HCT116 (cell line): Measurements from ENCODE around the gene CXCL9. TPM values are rescaled to one million over a fixed set of nuclear protein-coding genes. Genes with fewer than 3 reads are reported as not detected.

Experiments used
- ATAC-seq: fragments of 200-7000 bp; cut with Tn5 transposase; 2 replicates; pipeline ENCODE4 v1.9.1; 2020; ENCODE audit warnings: mild to moderate bottlenecking, moderate library complexity
- BruUV-seq: library from RNA; stranded (reverse); fragments of 400-500 nt; replicated peaks from 2 replicates; lab custom pipeline; 2021; lab: Mats Ljungman, UMichigan
- CTCF ChIA-PET: fragments of 300-600 bp; sonication (Branson Sonifier 250); formaldehyde crosslinking; loops from one replicate; lab custom pipeline; 2021; ENCODE audit warnings: antibody characterized with exemption; lab: Charles Lee
- POLR2A ChIA-PET: fragments of 300-600, 350-600 bp; sonication (Branson Sonifier 250); formaldehyde crosslinking; loops from one replicate; lab custom pipeline; 2021; ENCODE audit warnings: antibody characterized with exemption; lab: Charles Lee
- RAD21 ChIA-PET, 2 experiments: fragments of 300-600 bp; sonication (Branson Sonifier 250); formaldehyde crosslinking; loops; one replicate each; lab custom pipeline; 2023; ENCODE audit warnings: low total read pairs in 2 of 2; ENCODE audit not compliant: uncharacterized antibody in 2 of 2, unreplicated experiment in 2 of 2, low non-redundant PET in 1 of 2; lab: Charles Lee
- DNase-seq: peaks from one replicate; pipeline ENCODE4 v3.0.0-alpha.2; 2010; ENCODE audit warnings: low read depth, low spot score
- H2AFZ ChIP-seq: fragments of 200-600 bp; shearing (Covaris generic), sonication (generic); 2 replicates; pipeline ENCODE4 v1.6.1; 2017; ENCODE audit warnings: low read depth, mixed run types, mixed read lengths, antibody characterized with exemption, low read length; ENCODE audit not compliant: poor library complexity, severe bottlenecking
- H3K27ac ChIP-seq: 2 replicates; pipeline ENCODE4 v1.5.1; 2012; ENCODE audit warnings: low read depth, low read length
- H3K27me3 ChIP-seq: fragments of 200-600 bp; sonication (generic); 2 replicates; pipeline ENCODE4 v1.6.1; 2016; ENCODE audit warnings: mixed run types, low read length, mixed read lengths; ENCODE audit not compliant: insufficient read depth
- H3K36me3 ChIP-seq, 2 experiments: fragments of 200-500 bp in 1 of 2; fragments of 200-600 bp in 1 of 2; sonication (Bioruptor generic) in 1 of 2; sonication (generic) in 1 of 2; 2 replicates each; pipeline versions ENCODE4 v1.5.1 to v1.6.1; 2014 to 2016; ENCODE audit warnings: low read length in 2 of 2, inconsistent platforms in 1 of 2, mixed read lengths in 1 of 2, mixed run types in 1 of 2; ENCODE audit not compliant: insufficient read depth in 2 of 2, control insufficient read depth in 1 of 2
- H3K4me1 ChIP-seq, 2 experiments: fragments of 200-600 bp in 1 of 2; sonication (generic) in 1 of 2; 2 replicates each; pipeline versions ENCODE4 v1.5.1 to v1.6.1; 2012 to 2017; ENCODE audit warnings: low read length in 2 of 2, inconsistent platforms in 1 of 2, mild to moderate bottlenecking in 1 of 2, mixed read lengths in 1 of 2, mixed run types in 1 of 2, moderate library complexity in 1 of 2; ENCODE audit not compliant: insufficient read depth in 2 of 2, control insufficient read depth in 1 of 2
- H3K4me2 ChIP-seq: fragments of 200-600 bp; sonication (generic); 2 replicates; pipeline ENCODE4 v1.6.1; 2017; ENCODE audit warnings: mixed run types, low read length, mixed read lengths
- H3K4me3 ChIP-seq, 2 experiments: fragments of 200-600 bp in 1 of 2; sonication (generic) in 1 of 2; replicated peaks in 1 of 2; 2 replicates each; pipeline ENCODE4 v1.5.1; 2011 to 2016; ENCODE audit warnings: low read length in 2 of 2, control low read depth in 1 of 2, low read depth in 1 of 2, mild to moderate bottlenecking in 1 of 2, mixed read lengths in 1 of 2, mixed run types in 1 of 2
- H3K79me2 ChIP-seq: fragments of 200-600 bp; sonication (generic); 2 replicates; pipeline ENCODE4 v1.6.1; 2017; ENCODE audit warnings: mild to moderate bottlenecking, mixed run types, low read length, moderate library complexity, mixed read lengths; ENCODE audit not compliant: insufficient read depth
- H3K9ac ChIP-seq: fragments of 200-600 bp; sonication (generic); 2 replicates; pipeline ENCODE4 v1.6.1; 2016; ENCODE audit warnings: low read length, mixed read lengths
- H3K9me2 ChIP-seq: fragments of 200-600 bp; sonication (generic), shearing (Covaris generic); 2 replicates; pipeline ENCODE4 v1.6.1; 2017; ENCODE audit warnings: mixed run types, mild to moderate bottlenecking, moderate library complexity; ENCODE audit not compliant: insufficient read depth
- H3K9me3 ChIP-seq, 2 experiments: fragments of 200-500 bp in 1 of 2; fragments of 200-600 bp in 1 of 2; sonication (Bioruptor generic) in 1 of 2; sonication (generic) in 1 of 2; 2 replicates each; pipeline ENCODE4 v1.6.1; 2014 to 2017; ENCODE audit warnings: low read length in 2 of 2, mixed read lengths in 2 of 2, inconsistent platforms in 1 of 2, low read depth in 1 of 2, mild to moderate bottlenecking in 1 of 2, mixed run types in 1 of 2, moderate library complexity in 1 of 2; ENCODE audit not compliant: control insufficient read depth in 1 of 2, insufficient read depth in 1 of 2
- H4K20me1 ChIP-seq: fragments of 200-600 bp; sonication (generic), shearing (Covaris generic); 2 replicates; pipeline ENCODE4 v1.6.1; 2017; ENCODE audit warnings: mixed run types, mild to moderate bottlenecking, moderate library complexity; ENCODE audit not compliant: insufficient read depth
- ATF3 ChIP-seq: IDR thresholded peaks from 2 replicates; pipeline ENCODE4 v1.6.1; 2012
- CBX3 ChIP-seq: IDR thresholded peaks from 2 replicates; pipeline ENCODE4 v1.6.1; 2012; ENCODE audit warnings: low read depth
- CEBPB ChIP-seq: IDR thresholded peaks from 2 replicates; pipeline ENCODE4 v1.6.1; 2012; ENCODE audit warnings: low read depth
- CTCF ChIP-seq, 3 experiments: fragments of 200-600 bp in 1 of 3; sonication (generic) in 1 of 3; IDR thresholded peaks in 2 of 3; conservative IDR thresholded peaks in 1 of 3; 2 replicates each; pipeline ENCODE4 v1.5.1; 2012 to 2017; ENCODE audit warnings: low read depth in 2 of 3, low read length in 2 of 3, antibody characterized with exemption in 1 of 3, borderline replicate concordance in 1 of 3, control low read depth in 1 of 3, mild to moderate bottlenecking in 1 of 3, mixed read lengths in 1 of 3, mixed run types in 1 of 3, moderate library complexity in 1 of 3; ENCODE audit not compliant: insufficient read depth in 1 of 3
- EGR1 ChIP-seq: IDR thresholded peaks from 2 replicates; pipeline ENCODE4 v1.6.1; 2012; ENCODE audit warnings: low read depth
- ELF1 ChIP-seq: IDR thresholded peaks from 2 replicates; pipeline ENCODE4 v1.6.1; 2012; ENCODE audit warnings: low read depth, borderline replicate concordance
- EZH2phosphoT487 ChIP-seq: fragments of 200-600 bp; IDR thresholded peaks from 2 replicates; pipeline ENCODE4 v1.6.1; 2018; ENCODE audit warnings: antibody characterized with exemption, borderline replicate concordance
- FOSL1 ChIP-seq: IDR thresholded peaks from 2 replicates; pipeline ENCODE4 v1.6.1; 2012; ENCODE audit warnings: low read depth
- JUND ChIP-seq: IDR thresholded peaks from 2 replicates; pipeline ENCODE4 v1.6.1; 2012
- MAX ChIP-seq: IDR thresholded peaks from 2 replicates; pipeline ENCODE4 v1.6.1; 2012
- POLR2A ChIP-seq: IDR thresholded peaks from 2 replicates; pipeline ENCODE4 v1.7.0; 2011; ENCODE audit warnings: borderline replicate concordance; ENCODE audit not compliant: insufficient read depth, insufficient read length; ENCODE audit errors: extremely low read depth
- POLR2AphosphoS5 ChIP-seq: IDR thresholded peaks from 2 replicates; pipeline ENCODE4 v1.6.1; 2011; ENCODE audit warnings: mild to moderate bottlenecking, low read depth, low read length, moderate library complexity
- RAD21 ChIP-seq: IDR thresholded peaks from 2 replicates; pipeline ENCODE4 v1.6.1; 2012; ENCODE audit warnings: low read depth, mild to moderate bottlenecking
- SIN3A ChIP-seq: IDR thresholded peaks from 2 replicates; pipeline ENCODE4 v1.6.1; 2012; ENCODE audit warnings: low read depth
- SP1 ChIP-seq: IDR thresholded peaks from 2 replicates; pipeline ENCODE4 v1.6.1; 2012; ENCODE audit warnings: low read depth
- YY1 ChIP-seq: IDR thresholded peaks from 2 replicates; pipeline ENCODE4 v1.6.1; 2011; ENCODE audit warnings: low read length, low read depth, moderate library complexity, mild to moderate bottlenecking; ENCODE audit not compliant: insufficient replicate concordance; ENCODE audit errors: extremely low read depth
- ZNF274 ChIP-seq: fragments of 200-500 bp; sonication (Bioruptor generic); IDR thresholded peaks from 2 replicates; pipeline ENCODE4 v1.6.1; 2014; ENCODE audit warnings: mild to moderate bottlenecking, low read depth, low read length, inconsistent platforms
- intact Hi-C: fragments of 100-400 bp; cut with micrococcal nuclease; formaldehyde crosslinking; loops from 2 replicates; pipeline ENCODE4 v1.10.0; 2022
- total RNA-seq: library from RNA; stranded (reverse); gene quantifications from one replicate; pipeline ENCODE4 v1.2.1, GENCODE V29; 2021; ENCODE audit not compliant: unreplicated experiment
- TF ChIP-seq, protein P1 (sequence below): IDR thresholded peaks from 2 replicates; pipeline ENCODE4 v1.6.1; 2012; ENCODE audit warnings: low read depth

Gene CXCL9
- total RNA-seq, 1 experiment from 2014 or later = not detected

GRCh38 chr4:75976177-75976576 lies 31.1 kb downstream of the CXCL9 start:
- Histone ChIP-seq H3K36me3 (peaks cover 64 to 67% of the 10 kb centered on the region in 2 experiments; a peak in 3 of 4 replicates), H3K9ac (no peak overlapping the region), H2AFZ (no peak overlapping the region)
- CTCF ChIA-PET = no interaction called here
- no peak for TF ChIP-seq YY1
- no peak for TF ChIP-seq ELF1
- TF ChIP-seq EZH2phosphoT487 = no peak
- no peak for TF ChIP-seq ATF3
- TF ChIP-seq, protein P1, sequence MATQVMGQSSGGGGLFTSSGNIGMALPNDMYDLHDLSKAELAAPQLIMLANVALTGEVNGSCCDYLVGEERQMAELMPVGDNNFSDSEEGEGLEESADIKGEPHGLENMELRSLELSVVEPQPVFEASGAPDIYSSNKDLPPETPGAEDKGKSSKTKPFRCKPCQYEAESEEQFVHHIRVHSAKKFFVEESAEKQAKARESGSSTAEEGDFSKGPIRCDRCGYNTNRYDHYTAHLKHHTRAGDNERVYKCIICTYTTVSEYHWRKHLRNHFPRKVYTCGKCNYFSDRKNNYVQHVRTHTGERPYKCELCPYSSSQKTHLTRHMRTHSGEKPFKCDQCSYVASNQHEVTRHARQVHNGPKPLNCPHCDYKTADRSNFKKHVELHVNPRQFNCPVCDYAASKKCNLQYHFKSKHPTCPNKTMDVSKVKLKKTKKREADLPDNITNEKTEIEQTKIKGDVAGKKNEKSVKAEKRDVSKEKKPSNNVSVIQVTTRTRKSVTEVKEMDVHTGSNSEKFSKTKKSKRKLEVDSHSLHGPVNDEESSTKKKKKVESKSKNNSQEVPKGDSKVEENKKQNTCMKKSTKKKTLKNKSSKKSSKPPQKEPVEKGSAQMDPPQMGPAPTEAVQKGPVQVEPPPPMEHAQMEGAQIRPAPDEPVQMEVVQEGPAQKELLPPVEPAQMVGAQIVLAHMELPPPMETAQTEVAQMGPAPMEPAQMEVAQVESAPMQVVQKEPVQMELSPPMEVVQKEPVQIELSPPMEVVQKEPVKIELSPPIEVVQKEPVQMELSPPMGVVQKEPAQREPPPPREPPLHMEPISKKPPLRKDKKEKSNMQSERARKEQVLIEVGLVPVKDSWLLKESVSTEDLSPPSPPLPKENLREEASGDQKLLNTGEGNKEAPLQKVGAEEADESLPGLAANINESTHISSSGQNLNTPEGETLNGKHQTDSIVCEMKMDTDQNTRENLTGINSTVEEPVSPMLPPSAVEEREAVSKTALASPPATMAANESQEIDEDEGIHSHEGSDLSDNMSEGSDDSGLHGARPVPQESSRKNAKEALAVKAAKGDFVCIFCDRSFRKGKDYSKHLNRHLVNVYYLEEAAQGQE = no peak
- no peak for TF ChIP-seq CBX3
- TF ChIP-seq SP1 = no peak
- no peak for TF ChIP-seq RAD21
- no peak for TF ChIP-seq MAX
- TF ChIP-seq EGR1 = no peak
- TF ChIP-seq POLR2AphosphoS5 = no peak
- TF ChIP-seq POLR2A = no peak
- no peak for TF ChIP-seq FOSL1
- TF ChIP-seq CTCF (IDR thresholded peaks at IDR 0.05 in 2 of 3, conservative IDR thresholded peaks at IDR 0.05 in 1 of 3; ENCODE audit: borderline replicate concordance in 1 of 3, insufficient read depth in 1 of 3, low read depth in 2 of 3, low read length in 2 of 3) = no peak
- no peak for TF ChIP-seq SIN3A
- TF ChIP-seq ZNF274 = no peak
- no peak for TF ChIP-seq CEBPB
- no peak for TF ChIP-seq JUND
- TF ChIP-seq, all 23 proteins: peak for 0
- RAD21 ChIA-PET = no interaction called here
- Histone ChIP-seq H3K4me3 (no peak overlapping the region), H4K20me1 (no peaks in the 10 kb centered on the region), H3K4me2 (no peak overlapping the region), H3K79me2 (peaks cover 24% of the 10 kb centered on the region; the same call in 1 of the 2 replicates), H3K4me1 (no peaks in the 10 kb centered on the region), H3K9me2 (no peaks in the 10 kb centered on the region), H3K9me3 (no peaks in the 10 kb centered on the region), H3K27me3 (no peaks in the 10 kb centered on the region), H3K27ac (no peak overlapping the region)
- ATAC-seq (no peak), DNase-seq (no peak)
- intact Hi-C loops = no loop called here
- BruUV-seq = no TSS peak
- POLR2A ChIA-PET = no interaction called here
